NCI-H2196 treated with DMSO at 0.1 percent for 48 hours (cell line): ENCODE data around the gene MME.

ENCODE experiments used
- DNase-seq: peaks from one replicate; lab custom pipeline; 2025; ENCODE audit not compliant: unreplicated experiment; lab: John Stamatoyannopoulos, UW

MME gene

DNA sequence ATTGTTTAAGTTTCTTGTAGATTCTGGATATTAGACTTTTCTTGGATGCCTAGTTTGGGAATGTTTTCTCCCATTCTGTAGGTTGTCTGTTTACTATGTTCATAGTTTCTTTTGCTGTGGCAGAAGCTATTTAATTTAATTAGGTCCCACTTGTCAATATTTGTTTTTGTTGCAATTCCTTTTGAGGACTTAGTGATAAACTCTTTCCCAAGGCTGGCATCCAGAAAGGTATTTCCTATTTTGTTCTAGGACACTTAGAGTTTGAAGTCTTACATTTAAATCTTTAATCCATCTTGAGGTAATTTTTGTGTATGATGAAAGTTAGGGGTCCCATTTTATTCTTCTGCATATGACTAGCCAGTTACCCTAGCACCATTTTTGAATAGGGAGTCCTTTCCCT is 54.9 kb downstream of the MME start:
- no peak for DNase-seq

DNA sequence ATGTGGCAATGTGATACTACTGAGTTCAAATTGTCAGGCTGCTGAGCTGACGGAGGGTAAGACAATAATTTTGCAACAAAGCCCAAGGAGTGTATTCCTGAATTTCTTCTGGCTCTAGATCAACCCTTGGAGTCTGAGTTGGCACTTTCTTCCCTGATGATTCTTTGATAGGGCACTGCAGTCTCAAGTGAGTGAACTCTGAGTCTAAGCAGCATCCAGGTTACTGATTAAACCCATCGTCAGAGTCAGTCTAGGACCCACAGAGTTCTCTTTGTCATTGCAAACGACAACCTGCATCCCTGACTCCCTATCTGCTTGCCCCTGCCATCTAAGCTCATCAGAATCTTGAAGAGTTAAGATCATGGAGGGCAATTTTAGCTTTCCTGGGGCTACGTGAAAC is 58.6 kb downstream of the MME start:
- DNase-seq, result no peak

DNA sequence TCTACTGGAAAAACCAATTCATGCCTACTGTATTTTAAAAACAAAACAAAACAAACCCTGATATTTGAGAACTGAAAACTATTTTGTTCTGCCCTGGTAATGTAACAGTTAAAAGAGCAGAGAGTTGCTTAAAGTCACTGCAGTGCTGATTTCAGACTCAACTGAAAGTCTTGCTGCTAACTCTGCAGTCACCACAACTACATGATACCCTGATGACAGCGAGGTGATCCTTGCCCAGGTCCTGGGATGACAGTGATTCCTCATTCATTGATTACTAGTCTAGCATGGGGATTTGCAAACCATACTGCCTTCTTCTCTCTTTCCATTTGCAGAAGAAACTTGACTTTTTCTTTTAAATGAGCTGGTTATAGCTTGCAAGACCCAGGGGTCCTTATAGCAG is 67.5 kb downstream of the MME start:
- DNase-seq, result no peak

DNA sequence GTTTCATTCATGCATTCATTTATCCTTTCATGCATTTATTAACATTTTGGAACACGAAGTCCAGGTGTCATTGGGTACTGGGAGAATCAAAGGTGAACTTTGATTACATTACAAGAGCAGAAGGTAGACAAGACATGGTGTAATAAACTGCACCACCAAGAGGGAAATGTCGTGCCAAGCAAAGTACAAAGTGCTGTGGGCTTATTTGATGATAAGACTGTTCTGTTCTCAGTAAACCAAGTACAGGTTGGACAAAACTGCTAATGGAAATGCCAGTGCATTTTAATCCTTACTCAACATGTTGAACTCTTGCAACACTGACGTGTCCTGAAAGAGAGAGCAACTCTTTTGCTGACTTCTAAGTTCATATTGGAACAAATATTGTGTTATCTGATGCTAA is 69.4 kb downstream of the MME start:
- DNase-seq, result no peak

DNA sequence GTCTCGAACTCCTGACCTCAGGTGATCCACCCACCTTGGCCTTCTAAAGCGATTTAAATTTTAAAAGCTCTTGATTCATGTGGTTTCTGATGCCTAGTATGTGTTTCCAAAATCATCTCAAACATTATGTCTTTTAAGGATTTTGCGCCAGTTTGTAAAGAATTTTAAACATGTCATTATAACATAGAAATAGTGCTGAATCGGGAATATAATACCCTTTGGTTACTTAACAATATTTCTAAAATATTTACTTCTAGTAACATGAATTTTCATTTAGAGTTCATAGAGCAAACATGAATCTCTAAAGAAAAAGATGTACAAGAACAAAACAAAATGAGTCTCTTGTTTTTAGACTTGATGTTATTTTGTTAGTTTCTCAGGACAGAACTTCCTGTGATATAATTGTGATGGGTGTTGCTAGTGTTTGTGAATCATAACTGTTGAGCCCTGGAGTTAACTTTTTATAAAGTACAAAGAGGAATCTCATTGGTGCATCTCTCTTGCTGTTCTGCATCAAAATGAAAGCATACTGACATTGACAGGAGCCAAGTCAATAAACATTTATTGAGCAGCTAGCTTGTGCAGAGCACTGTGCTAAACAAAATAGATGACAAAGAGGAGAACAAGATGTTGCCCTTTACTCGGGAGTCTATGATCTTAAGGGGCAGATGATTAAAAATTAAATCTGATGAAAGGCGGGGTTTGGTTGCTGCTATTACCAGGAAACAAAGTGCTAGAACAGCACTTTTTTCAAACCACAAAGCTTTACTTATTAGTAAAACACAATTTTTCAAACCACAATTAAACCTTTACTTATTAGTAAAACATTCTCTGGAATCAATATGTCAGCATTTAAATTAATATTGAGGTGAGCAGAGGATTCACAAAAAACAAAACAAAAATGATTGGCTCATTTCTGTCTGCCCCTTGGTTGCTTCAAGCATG is 73.4 kb downstream of the MME start:
- no peak for DNase-seq

DNA sequence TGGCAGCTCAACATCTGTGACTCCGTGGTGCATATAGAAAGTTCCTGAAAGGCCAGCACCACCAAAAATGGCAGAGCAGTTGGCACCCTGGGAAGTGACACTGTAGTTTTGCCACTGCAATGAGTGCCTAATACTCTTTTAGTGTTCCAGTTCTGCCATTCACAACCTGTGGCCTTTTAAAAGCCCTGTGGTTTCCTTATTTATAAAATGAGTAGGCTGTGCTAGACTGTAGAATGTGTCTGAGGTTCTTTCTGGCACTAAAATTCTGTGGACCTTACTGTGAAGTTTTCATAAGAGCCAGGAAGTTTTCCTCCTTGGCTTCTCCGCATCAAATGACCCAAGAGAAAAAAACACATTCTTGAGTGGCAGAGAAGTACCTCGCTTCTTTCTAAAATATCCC is 74.1 kb downstream of the MME start:
- DNase-seq, result no peak

DNA sequence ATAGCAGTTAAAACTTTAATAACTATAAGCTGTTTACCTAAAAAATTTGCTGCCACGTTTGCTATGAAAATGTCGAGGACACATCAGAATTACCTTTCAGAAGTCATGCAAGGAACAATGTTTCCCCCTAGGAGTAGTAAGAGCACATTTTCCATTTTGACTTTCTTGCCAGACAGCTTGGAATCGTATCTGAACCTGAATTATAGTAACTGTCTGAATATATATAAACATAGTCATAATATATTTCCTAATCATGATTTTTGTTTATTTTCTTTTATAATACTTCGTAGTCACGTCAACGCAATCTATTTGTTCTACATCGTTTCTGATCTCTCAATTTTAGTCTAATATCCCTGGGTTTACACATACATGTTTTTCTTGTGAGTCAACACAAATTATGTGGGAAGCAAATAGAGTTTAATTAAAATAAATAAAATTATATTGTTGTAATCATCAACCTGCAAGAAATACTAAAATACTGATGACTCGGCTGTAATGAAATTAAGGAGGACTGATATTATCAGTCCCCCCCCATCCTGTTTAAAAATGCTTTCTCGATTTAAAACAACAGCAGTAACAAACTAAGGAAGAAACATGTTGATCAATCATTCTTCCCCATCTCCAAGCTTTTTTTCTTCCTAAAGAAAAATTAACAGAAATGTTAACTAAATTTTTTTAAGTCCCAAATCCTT is 78.4 kb downstream of the MME start:
- no peak for DNase-seq

DNA sequence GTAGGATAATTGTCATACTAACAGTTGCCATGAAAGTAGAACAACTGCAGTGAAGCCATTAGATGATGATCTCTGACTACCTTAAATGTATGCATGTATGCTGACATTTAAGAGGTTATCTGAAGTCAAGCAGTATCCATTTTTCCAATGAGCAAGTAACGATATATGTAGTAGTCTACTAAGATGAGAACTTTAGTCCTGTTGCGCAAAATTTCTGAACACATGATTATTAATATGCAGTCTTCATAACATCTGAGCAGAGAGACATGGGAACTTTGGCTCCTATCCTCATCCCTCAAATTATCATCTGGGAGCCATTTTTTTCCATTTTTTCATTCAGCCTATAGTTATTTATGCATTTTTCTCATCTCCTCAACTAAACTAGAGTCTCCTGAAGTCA is 79.2 kb downstream of the MME start:
- DNase-seq, result no peak

DNA sequence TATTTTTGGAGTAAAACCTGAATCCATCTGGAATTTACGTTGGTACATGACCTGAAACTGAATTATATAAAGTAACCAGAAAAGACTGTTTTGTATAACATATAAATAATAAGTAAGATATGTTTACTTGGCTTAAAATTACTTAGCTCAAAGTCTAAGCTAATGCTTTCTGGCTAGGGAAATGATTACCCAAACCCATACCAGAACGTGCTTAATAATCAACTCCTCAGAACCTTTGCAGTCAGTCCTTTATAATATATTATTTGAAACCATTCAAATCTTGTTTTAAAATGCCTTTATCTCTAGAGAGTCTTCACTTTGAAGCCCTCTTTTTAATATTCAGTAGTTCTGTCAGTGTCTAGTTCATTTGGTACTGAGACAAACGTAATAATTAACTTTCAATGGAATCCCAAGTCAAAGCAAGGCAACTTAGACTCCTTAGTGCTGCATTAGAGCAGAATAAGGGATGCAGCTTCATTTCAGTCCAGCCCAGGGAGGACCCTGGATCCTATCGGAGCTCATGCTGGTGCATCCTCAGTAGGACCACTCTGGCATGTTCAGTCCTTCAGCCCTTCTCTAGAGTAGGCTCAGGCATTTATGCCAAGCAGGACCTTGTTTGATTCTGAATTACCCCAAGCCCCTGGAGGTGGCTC is 81.6 kb downstream of the MME start:
- no peak for DNase-seq

DNA sequence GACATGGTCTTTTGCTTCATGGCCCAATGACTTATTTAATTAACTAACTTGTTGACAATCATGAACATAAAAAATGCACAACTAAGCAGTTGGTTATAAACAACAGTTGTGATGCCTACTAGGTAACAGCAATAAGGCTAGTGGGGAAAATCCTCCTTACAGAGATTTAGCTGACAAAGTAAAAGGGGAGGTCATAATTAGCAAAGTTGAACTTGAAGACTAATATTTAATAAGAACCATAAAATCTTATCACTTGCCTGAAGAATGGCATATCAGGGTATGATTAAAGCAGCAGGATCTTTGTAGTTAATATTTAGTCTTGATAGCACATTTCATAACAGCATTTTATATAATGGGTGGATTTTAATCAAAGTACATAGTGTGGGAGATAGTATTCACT is 84.2 kb downstream of the MME start:
- no peak for DNase-seq

DNA sequence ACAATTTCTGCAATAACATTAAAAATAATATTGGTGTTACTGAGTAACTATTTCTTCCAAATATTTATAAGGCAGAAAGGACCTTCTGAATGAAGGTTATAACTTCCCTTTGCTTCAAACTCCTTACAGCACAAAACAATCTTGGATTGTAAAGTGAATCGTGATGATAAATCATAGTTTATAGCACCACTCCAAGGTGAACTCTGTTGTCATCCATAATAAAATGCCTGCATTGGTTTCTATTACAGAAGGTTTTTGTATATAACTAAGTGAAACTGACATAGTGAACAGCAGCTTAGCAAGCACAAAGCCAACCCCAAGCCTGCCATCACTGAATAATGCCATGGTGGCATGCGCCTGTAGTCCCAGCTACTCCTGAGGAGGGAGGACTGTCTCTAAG is 86.3 kb downstream of the MME start:
- DNase-seq, result no peak

DNA sequence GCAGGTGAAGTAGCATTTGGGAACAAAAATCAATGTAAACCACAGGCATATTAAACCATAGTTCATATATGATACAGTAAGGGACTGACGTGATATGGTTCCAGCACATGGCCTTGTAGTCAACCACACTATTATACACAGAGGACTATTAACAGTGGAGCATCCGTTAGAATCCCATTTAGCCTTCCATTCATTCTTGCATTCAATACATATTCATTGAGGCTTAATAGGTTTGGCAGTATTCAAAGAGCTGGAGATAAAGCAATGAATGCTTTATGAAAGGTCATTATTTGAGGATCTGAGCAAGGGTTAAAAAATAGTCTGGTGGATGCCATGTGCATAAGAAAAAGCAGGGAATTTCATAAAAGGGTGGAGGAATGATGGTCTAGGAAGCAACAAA is 89.1 kb downstream of the MME start:
- DNase-seq, result no peak

DNA sequence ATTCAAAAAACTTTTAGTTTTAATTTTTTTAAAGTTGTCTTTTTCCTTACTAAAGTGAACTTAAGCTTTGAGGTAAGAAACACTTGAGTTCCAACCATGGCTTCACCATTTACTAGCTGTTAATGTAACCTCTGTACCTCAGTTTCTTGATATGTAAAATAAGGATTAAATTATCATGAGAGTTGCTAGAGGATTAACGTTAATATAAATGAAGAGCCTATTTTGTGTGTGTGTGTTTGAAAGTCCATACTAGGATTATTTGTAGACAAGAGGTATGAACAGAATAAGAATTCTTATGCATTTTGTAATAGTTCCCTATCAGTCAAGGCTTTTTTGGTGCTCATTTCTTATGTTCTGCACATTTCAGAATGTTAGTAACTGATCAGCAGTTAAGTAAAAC is 93.7 kb downstream of the MME start:
- no peak for DNase-seq

DNA sequence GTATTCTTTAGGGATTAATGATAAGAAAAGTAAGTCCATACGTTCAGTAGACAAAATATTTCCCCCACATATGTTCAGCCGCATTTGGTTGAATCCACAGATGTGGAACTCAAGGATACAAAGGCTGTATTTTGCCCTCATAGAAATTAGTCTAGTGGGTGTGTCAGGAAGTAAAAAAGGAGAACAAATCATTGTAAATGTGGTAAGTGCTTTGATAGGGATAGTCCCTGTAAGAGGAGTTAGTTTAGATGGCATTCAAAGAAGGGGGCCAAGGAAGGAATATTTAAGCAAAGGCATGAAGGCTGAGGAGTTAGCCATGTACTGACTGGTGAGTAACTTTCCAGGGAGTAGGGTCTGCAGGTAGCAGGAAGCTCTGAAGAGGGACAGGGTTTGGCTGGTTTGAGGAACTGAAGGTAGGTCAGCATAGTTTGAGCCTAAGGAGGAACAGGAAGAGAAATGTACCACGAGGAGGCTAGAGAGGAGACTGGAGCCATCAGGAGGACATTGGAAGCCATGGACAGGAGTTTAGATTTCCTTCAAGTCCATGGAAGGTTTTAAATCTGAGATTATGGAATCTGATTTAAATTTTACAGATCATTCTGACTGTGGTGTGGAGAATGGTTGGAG is 98.8 kb downstream of the MME start:
- no peak for DNase-seq

DNA sequence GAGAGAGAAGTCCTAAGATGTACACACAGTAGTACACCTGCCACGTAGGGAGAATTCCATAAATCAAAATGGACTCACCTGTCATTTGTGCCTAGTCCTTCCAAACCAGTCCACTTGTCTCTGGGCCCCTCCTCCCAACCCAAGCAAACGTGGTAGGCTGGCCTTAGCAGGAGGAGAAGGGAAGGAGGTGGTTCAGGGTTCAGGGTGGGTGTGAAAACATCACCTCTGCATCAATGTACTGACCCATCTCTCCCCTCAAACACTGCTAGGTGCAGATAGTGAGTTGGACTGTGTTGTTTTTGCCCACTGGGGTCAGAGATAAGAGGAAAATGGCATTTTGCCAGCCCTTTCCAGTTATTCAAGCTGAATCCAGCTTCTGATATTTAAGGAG is 99.3 kb downstream of the MME start:
- DNase-seq, result no peak

DNA sequence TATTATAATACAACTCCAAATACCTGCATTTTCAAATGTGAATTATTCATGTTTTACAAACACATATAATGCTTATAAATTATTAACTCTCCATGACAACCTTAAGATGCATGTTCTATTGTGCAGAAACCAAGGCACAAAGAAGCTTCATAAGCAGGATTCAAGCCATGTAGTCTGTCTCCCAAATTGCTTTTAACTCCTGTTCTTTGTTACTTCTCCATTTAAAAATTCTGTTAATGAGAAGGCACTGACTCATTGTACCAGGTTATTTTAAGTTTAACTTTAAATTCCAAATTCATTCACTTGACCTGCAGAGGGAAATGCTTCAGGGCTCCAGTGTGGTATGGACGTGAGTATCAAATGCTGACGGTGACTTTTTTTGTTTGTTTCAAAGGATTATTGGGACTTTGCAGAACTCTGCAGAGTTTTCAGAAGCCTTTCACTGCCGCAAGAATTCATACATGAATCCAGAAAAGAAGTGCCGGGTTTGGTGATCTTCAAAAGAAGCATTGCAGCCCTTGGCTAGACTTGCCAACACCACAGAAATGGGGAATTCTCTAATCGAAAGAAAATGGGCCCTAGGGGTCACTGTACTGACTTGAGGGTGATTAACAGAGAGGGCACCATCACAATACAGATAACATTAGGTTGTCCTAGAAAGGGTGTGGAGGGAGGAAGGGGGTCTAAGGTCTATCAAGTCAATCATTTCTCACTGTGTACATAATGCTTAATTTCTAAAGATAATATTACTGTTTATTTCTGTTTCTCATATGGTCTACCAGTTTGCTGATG is 100.0 kb downstream of the MME start:
- no peak for DNase-seq

DNA sequence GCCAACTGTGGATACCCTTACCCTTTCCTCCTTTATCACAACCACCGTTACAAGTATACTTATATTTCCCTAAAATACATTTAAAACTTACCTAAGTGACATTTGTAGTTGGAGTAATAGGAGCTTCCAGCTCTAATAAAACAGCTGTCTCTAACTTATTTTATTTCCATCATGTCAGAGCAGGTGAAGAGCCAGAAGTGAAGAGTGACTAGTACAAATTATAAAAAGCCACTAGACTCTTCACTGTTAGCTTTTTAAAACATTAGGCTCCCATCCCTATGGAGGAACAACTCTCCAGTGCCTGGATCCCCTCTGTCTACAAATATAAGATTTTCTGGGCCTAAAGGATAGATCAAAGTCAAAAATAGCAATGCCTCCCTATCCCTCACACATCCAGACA is 102.3 kb downstream of the MME start:
- no peak for DNase-seq

DNA sequence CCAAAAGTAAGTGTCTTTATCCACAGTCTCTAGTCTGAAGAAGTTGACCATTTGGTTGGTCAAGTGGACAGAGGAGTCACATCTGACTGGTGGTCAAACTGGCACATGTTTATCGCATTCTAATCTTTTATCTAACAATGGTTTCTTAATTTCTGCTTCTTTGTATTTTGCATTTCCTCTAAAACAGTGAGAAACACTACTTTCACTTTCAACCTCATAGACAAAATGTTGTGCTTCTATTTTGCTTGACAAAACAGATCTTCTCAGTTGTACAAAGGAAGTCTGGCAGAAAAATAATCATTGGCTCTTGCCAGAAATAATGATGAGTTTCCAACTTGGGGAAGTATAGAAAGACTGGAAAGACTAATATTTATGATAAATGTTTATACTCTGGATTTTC is 103.9 kb downstream of the MME start:
- no peak for DNase-seq

DNA sequence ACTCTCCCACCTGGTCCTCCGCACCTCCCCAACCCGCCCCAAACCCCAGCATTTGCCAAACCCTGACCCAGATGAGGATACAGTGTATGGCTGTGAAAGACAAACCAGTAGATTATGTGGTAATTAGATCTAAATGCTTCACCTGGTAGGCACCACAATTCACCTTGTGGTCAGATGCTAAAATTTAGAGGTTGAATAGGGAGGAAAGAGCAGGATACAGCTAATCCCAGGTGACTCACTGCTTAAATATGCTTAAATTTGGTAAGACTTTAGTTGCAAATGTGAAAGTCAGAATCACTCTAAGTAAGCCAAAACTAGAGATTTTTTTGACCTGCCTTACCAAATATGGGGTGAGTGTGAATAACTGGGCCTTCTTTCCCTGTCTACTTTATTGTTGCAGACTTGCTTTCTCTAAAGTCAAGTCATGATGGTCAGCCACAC is 105.5 kb downstream of the MME start:
- no peak for DNase-seq

DNA sequence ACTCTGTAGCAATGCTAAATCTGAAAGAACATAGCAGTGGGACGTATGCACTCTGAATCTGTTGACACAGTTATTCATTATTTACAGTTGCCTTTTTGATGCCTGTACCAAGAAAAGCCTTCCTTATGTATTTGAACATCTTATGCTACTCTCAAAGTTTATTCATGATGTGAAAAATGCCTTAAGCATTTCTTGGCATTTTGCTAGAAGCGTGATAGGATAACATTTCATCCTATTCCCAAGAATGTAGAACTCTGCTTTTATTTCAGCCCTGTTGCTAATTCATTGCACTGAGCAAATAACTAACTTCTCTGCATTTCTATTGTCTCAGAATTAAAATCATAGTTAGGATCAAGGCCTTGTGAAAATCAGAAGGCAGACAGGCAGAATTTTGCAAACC is 107.9 kb downstream of the MME start:
- no peak for DNase-seq

DNA sequence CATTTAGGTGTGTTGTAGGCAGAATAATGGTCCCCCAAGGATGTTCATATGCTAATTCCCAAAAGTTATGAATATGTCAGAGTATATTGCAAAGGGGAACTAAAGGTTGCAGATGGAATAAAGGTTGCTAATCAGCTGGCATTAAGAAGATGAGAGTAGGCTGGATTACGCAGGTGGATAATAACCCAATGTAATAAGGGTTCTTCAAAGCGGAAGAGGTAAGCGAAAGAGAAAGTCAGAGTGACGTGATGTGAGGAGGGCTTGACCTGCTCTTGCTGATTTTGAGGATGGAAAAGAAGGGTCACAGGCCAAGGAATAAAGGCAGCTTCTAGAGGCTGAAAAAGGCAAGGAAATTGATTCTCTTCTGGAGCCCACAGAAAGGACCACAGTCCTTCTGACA is 109.4 kb downstream of the MME start:
- DNase-seq, result no peak
